ENCODE measurements around the gene JMJD1C.
"Not testable (repeated sequence)": the region's sequence is repeated elsewhere in the genome, so short reads cannot be mapped to it uniquely, and the experiment has no call there.

Gene JMJD1C

GRCh38 chr10:63260860-63261251 is 204.9 kb downstream of the JMJD1C start:
- no peak for DNase-seq (ENCODE audit: low spot score)

GRCh38 chr10:63260103-63260859 is 205.5 kb downstream of the JMJD1C start:
- no peak for DNase-seq (ENCODE audit: low spot score)

DNA sequence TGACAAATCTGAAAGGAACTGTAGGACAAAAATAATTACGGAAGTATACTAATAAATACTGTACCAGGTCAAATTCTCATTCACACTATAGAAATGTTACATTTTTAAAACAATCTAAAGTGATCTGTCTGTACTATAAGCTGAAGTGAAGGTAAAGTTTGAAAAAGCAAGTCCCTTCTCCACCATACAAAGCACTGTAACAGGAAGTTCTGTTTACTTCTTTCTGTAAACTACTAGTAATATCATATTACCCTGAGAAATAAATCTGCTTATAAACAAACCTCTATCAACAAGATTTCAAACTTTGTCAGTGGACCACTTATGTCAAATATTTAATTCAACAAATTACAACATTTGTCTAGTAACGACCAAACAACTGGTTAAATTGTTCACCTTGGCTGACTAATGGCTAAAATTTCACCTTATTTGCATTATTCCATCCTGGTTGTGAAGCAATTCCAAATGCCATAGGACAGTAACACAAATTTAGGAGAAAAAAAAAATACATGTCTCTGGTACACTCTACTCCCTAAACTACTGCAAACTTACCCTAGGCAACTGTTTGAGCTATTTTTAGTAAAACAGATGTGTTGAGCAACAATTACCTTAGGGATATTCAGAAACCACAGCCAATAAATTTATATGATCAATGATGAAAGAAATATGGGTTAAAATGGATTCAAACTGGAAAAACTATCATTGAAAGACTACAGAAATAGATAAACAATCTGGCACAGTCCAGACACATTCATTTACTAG is 206.7 kb downstream of the JMJD1C start:
- DNase-seq (ENCODE audit: low spot score): no peak

GRCh38 chr10:63257778-63258177 is 208.0 kb downstream of the JMJD1C start:
- no peak for DNase-seq (ENCODE audit: low spot score)

- peak; percentile 12 for DNase-seq (ENCODE audit: low spot score)
Measured at GRCh38 chr10:63256009-63256773, 209.6 kb downstream of the JMJD1C start.

DNA sequence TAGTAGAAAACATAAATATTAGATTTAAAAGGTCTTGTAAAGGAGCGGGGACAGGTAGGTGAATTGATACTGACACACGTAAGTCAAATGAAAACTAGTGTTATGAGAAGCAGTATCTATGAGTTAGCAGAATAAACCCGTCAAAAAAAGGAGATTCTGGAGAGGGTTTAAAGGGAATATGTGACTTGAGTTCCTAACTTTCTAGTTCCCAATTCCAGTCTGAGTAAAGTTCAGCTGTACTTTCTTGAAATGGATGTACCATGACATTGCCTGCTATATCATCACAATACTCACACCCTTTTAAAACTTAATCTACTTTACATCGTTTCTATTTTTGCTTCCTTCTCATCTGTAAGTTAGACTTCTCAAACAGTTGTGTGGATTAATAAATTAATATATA is 210.5 kb downstream of the JMJD1C start:
- no peak for DNase-seq (ENCODE audit: low spot score)

DNA sequence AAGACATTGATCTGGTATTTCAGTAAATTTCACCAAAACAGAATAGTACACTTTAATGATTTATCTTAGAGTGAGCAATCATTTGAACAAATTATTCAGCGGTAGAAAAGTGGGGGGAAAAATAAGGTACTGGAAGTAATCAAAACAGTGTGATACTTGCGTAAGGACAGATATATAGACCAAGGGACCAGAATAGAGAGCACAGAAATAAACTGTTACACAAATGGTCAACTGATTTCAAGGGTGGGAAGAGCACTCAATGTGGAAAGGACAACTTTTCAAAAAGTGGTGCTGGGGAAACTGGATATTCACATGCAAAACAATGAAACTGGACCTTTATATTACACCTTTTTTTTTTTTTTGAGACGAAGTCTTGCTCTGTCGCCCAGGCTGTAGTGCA is 212.7 kb downstream of the JMJD1C start:
- no peak for DNase-seq (ENCODE audit: low spot score)

GRCh38 chr10:63252095-63252762 is 213.5 kb downstream of the JMJD1C start:
- DNase-seq (ENCODE audit: low spot score): no peak

DNA sequence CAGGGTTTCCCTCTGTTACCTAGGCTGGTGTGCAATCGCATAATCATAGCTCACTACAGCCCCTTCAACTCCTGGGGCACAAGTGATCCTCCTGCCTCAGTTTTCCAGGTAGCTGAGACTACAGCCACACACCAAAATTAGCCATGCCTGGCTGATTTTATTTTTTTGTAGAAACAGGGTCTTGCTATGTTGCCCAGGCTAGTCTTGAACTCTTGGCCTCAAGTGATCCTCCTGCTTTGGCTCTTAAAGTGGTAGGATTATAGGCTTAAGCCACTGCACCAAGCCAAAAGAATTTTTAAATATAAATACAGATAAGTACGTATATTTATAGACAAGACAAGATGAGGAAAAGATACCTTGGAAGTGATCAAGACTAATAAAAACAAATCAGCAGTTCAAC is 215.7 kb downstream of the JMJD1C start:
- no peak for DNase-seq (ENCODE audit: low spot score)

DNA sequence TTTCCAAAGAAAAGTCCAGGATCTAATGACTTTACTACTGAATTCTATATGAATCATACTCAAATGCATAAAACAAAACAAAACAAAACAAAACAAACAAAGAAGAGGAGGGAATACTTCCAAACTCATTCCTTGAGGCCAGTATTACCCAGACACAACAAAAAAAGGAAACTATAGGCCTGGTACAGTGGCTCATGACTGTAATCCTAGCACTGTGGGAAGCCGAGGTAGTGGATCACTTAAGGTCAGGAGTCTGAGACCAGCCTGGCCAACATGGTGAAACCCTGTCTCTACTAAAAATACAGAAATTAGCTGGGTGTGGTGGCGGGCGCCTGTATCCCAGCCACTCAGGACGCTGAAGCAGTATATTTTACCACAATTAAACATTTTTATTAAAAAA is 218.0 kb downstream of the JMJD1C start:
- no peak for DNase-seq (ENCODE audit: low spot score)

- DNase-seq (ENCODE audit: low spot score): no peak
Measured at GRCh38 chr10:63246356-63246755, 219.4 kb downstream of the JMJD1C start.

DNA sequence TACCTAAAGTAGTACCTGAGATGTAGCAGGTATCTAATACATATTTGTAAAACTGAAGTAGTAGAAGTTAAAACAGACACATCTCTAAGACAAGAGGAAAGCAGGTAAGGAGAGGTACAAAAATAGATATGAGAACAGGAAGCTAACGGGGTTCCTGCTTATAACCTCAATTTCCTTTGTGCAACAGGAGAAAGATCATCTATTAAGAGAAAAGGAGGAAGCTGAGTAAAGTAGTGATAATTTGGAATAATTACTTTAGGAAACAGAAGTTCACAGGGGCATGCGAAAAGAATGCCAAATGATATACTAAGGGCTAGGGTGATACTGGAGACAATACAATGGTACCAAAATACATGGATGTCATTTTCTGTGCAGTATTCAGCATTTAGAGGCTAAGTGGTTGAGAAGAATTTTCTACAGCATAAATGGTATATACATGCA is 223.9 kb downstream of the JMJD1C start:
- DNase-seq (ENCODE audit: low spot score): no peak

- no peak for DNase-seq (ENCODE audit: low spot score)
Measured at GRCh38 chr10:63240807-63241206, 225.0 kb downstream of the JMJD1C start.

DNA sequence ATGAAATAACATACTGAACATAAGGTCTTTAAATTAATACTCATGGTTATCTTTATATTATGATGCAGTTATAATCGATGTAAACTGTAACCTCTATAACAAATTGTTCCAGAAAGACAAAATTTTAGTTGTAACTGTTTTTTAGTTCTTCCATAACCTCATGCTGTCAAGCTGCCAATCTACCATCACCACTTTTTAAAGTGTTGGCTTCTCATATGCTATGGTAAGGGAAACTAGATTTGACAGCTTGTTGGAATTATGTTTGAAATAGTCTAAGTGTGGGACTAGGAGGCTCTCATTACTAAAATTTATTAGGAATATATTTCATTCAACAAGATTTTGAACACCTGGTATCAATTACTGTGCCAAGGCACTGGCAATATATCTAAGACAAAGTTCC is 227.3 kb downstream of the JMJD1C start:
- DNase-seq (ENCODE audit: low spot score): no peak

DNA sequence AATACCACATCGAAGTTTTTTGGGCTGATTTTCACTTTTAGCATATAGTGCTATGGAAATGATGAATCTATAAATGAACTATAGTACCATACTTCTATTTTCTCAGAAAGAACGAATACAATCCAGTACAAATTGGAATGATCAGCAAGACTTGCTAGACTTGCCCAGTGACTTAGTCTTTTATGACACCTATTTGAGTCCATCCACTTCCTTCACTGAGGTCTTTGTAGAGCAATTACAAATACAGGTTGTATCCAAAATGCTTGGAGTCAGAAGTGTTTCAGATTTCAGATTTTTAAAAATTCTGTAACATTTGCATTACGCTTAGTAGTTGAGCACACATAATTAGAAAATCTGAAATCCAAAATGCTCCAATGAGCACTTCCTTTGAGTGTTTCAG is 228.4 kb downstream of the JMJD1C start:
- no peak for DNase-seq (ENCODE audit: low spot score)

DNA sequence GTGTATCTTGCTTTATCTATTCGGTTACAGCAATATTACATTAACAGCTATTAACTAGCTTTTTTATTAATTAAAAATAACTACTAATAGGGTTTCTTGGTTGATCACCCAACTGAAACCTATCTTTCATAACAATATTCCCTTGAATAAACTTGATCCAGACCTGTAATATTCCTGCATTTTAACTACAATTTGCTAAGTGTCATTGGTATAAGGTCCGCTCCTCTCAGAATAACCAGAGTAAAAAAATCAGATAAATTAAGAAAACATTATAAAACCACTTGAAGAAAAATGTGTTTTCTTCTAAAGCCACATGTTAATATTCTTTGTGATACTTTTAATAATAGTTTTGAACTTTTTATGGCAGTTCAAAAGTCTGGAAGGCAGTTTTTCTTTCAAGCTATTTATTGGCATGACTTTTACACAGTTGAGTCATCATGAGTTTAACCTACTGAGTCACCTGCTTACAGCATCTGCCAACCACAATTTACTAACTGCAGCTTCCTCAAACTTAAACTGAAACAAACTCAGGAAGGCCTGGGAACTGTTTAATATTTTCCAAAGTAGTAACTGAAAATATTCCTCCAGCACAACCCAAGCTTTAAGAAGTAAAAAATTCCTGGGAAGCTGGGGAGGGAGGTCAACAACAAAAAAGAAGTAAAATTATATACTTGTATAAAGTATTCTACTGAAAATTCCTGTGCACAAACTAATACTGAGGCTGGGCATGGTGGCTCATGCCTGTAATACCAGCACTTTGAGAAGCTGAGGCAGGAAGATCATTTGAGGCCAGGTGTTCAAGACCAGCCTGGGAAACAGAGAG is 229.5 kb downstream of the JMJD1C start:
- peak; percentile 74 for DNase-seq (ENCODE audit: low spot score)

- DNase-seq (ENCODE audit: low spot score): not testable (repeated sequence)
Measured at GRCh38 chr10:63235136-63235535, 230.6 kb downstream of the JMJD1C start.

GRCh38 chr10:63229161-63229560 is 236.6 kb downstream of the JMJD1C start:
- DNase-seq (ENCODE audit: low spot score): no peak

- DNase-seq (ENCODE audit: low spot score): no peak
Measured at GRCh38 chr10:63228237-63228636, 237.5 kb downstream of the JMJD1C start.

DNA sequence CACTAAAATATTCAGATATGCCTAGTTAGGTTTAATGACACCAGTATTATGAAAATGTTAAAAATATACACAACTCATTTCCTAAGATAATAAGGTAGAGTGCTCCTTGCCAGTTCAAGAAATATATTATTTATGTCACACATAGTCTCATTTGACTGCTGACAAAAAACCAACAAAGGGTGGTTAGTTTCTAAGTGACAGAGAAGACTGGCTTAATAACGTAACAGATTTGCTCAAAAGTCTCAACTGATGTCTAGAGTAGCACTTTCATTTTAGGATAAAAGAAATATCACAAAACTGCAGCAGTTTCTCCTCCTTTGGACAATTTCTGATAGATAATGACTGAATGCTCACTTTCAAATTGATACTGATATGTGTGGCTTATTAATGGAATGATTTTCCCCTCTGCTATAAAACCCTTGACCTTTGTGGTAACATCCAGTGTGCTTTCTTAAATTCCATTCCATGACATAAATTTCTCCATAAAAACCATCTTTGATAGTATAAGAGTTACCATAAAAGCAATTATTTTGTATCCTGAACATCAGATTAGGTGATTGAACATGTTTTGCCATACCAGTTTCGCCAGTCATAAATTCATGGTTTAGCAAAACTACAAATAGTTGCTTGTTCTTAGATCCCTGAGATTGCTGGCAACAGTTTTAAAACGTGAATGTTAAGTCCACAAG is 238.4 kb downstream of the JMJD1C start:
- peak; percentile 9 for DNase-seq (ENCODE audit: low spot score)

DNA sequence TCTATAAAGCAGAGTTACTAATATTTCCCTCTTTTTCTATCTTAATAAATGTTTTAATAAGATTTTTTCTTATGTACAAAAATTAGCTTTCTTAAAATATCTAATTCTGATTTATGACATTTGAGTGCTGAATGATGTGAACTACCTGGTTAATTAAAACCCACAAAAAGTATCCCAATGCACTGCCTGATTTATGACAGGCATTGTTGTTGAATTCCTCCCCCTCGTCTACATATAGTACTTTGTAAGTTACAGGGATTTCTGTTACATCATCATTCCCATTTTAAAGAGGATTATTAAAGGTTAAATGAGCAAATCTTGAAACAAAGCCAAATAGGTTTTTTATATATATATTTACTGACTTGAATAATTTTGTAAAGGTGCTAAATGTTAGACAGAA is 241.5 kb downstream of the JMJD1C start:
- DNase-seq (ENCODE audit: low spot score): no peak
